HEK293 (cell line): ENCODE results near the gene ERP44.
"Not testable (repeated sequence)": the region's sequence is repeated elsewhere in the genome, so short reads cannot be mapped to it uniquely, and the experiment has no call there.

ENCODE experiments used
- CTCF ChIA-PET: fragments of 350-600 bp; formaldehyde crosslinking; extraction: SDS; loops from one replicate; lab custom pipeline; 2021; ENCODE audit warnings: antibody characterized with exemption; lab: Yijun Ruan, JAX
- POLR2A ChIA-PET: fragments of 300-600 bp; formaldehyde crosslinking; extraction: SDS; loops from one replicate; lab custom pipeline; 2020; ENCODE audit warnings: antibody characterized with exemption, inconsistent platforms; lab: Yijun Ruan, JAX
- H3K27ac ChIP-seq: fragments of 200-500 bp; sonication (Bioruptor generic); 2 replicates; pipeline ENCODE4 v1.5.1; 2014; ENCODE audit warnings: low read depth, low read length, control low read depth, inconsistent platforms; ENCODE audit errors: extremely low read depth
- H3K36me3 ChIP-seq, 2 experiments: fragments of 200-500 bp in 1 of 2; sonication (Bioruptor generic) in 1 of 2; 1 replicate in 1 of 2; 2 replicates in 1 of 2; pipeline ENCODE4 v1.5.1; 2014 to 2017; ENCODE audit warnings: inconsistent platforms in 2 of 2, low read length in 2 of 2; ENCODE audit not compliant: control insufficient read depth in 2 of 2, insufficient read depth in 1 of 2
- H3K4me1 ChIP-seq: fragments of 200-500 bp; sonication (Bioruptor generic); 2 replicates; pipeline ENCODE4 v1.5.1; 2014; ENCODE audit warnings: mild to moderate bottlenecking, low read length, inconsistent platforms; ENCODE audit not compliant: control insufficient read depth, insufficient read depth
- H3K4me3 ChIP-seq: 2 replicates; pipeline ENCODE4 v1.5.1; 2011; ENCODE audit warnings: low read depth, mild to moderate bottlenecking, control low read depth, low read length, moderate library complexity
- H3K9me3 ChIP-seq: fragments of 200-500 bp; sonication (Bioruptor generic); 2 replicates; pipeline ENCODE4 v1.5.1; 2014; ENCODE audit warnings: low read depth, low read length, inconsistent platforms; ENCODE audit not compliant: control insufficient read depth, insufficient read depth
- KLF9 ChIP-seq: fragments of 450-650 bp; formaldehyde crosslinking; IDR thresholded peaks from 2 replicates; pipeline ENCODE4 v1.5.1; 2016; ENCODE audit warnings: missing biosample characterization, missing genetic modification characterization, low read depth
- SETDB1 ChIP-seq: IDR thresholded peaks from one replicate; pipeline ENCODE4 v1.6.1; 2017; ENCODE audit warnings: mild to moderate bottlenecking, low read length, moderate library complexity, mixed read lengths; ENCODE audit not compliant: insufficient read length
- YY1 ChIP-seq: fragments of 450-650 bp; formaldehyde crosslinking; IDR thresholded peaks from 2 replicates; pipeline ENCODE4 v1.5.1; 2018; ENCODE audit warnings: missing biosample characterization, missing genetic modification characterization
- ZFP37 ChIP-seq: fragments of 450-650 bp; formaldehyde crosslinking; IDR thresholded peaks from 2 replicates; pipeline ENCODE4 v1.5.1; 2016; ENCODE audit warnings: missing biosample characterization, missing genetic modification characterization
- ZNF202 ChIP-seq: fragments of 450-650 bp; formaldehyde crosslinking; IDR thresholded peaks from 2 replicates; pipeline ENCODE4 v1.5.1; 2016; ENCODE audit warnings: missing biosample characterization, missing genetic modification characterization, borderline replicate concordance
- ZNF354C ChIP-seq: fragments of 450-650 bp; formaldehyde crosslinking; IDR thresholded peaks from 2 replicates; pipeline ENCODE4 v1.5.1; 2016; ENCODE audit warnings: missing biosample characterization, missing genetic modification characterization, low read depth, borderline replicate concordance
- ZNF529 ChIP-seq: fragments of 450-650 bp; formaldehyde crosslinking; IDR thresholded peaks from 2 replicates; pipeline ENCODE4 v1.5.1; 2017; ENCODE audit warnings: missing genetic modification characterization, missing biosample characterization; ENCODE audit not compliant: insufficient replicate concordance
- ZNF549 ChIP-seq: fragments of 450-650 bp; IDR thresholded peaks from 2 replicates; pipeline ENCODE4 v1.5.1; 2018; ENCODE audit warnings: missing biosample characterization, missing genetic modification characterization, mild to moderate bottlenecking, inconsistent platforms, moderate library complexity
- ZNF560 ChIP-seq: fragments of 450-650 bp; formaldehyde crosslinking; IDR thresholded peaks from 2 replicates; pipeline ENCODE4 v1.5.1; 2017; ENCODE audit warnings: missing biosample characterization, missing genetic modification characterization, borderline replicate concordance
- ZNF610 ChIP-seq: fragments of 450-650 bp; formaldehyde crosslinking; IDR thresholded peaks from 2 replicates; pipeline ENCODE4 v1.5.1; 2016; ENCODE audit warnings: missing biosample characterization, missing genetic modification characterization, borderline replicate concordance
- ZNF76 ChIP-seq: fragments of 450-650 bp; formaldehyde crosslinking; IDR thresholded peaks from 2 replicates; pipeline ENCODE4; 2016; ENCODE audit warnings: low read depth, missing biosample characterization, missing genetic modification characterization, borderline replicate concordance
- ZNF830 ChIP-seq: fragments of 450-650 bp; IDR thresholded peaks from 2 replicates; pipeline ENCODE4 v1.5.0; 2018; ENCODE audit warnings: missing biosample characterization, missing genetic modification characterization, low read depth, mild to moderate bottlenecking, moderate library complexity
- ZXDB ChIP-seq: fragments of 450-650 bp; formaldehyde crosslinking; IDR thresholded peaks from 2 replicates; pipeline ENCODE4 v1.5.1; 2016; ENCODE audit warnings: missing biosample characterization, missing genetic modification characterization
- TF ChIP-seq, protein P1 (sequence below): fragments of 450-650 bp; formaldehyde crosslinking; IDR thresholded peaks from 2 replicates; pipeline ENCODE4 v1.5.1; 2016; ENCODE audit warnings: missing biosample characterization, missing genetic modification characterization, borderline replicate concordance
- TF ChIP-seq, protein P2 (sequence below): fragments of 450-650 bp; formaldehyde crosslinking; IDR thresholded peaks from 2 replicates; pipeline ENCODE4 v1.5.1; 2016; ENCODE audit warnings: missing biosample characterization, missing genetic modification characterization
- TF ChIP-seq, protein P3 (sequence below): fragments of 450-650 bp; formaldehyde crosslinking; IDR thresholded peaks from 2 replicates; pipeline ENCODE4 v1.5.1; 2016; ENCODE audit warnings: missing biosample characterization, missing genetic modification characterization, low read depth
- TF ChIP-seq, protein P4 (sequence below): fragments of 450-650 bp; formaldehyde crosslinking; IDR thresholded peaks from 2 replicates; pipeline ENCODE4 v1.5.1; 2016; ENCODE audit warnings: missing biosample characterization, missing genetic modification characterization

Gene ERP44

DNA sequence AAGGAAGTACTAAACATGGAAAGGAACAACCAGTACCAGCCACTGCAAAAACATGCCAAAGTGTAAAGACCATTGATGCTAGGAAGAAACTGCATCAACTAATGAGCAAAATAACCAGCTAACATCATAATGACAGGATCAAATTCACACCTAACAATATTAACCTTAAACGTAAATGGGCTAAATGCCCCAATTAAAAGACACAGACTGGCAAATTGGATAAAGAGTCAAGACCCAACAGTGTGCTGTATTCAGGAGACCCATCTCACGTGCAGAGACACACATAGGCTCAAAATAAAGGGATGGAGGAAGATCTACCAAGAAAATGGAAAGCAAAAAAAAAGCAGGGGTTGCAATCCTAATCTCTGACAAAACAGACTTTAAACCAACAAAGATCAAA lies 108.3 kb downstream of the ERP44 start:
- POLR2A ChIA-PET, H3K9me3 ChIP-seq, H3K4me1 ChIP-seq, H3K4me3 ChIP-seq, H3K27ac ChIP-seq, H3K36me3 ChIP-seq, CTCF ChIA-PET: not testable (repeated sequence)
- TF ChIP-seq ZNF529 (tag by site-specific recombination) = peak; percentile 55

DNA sequence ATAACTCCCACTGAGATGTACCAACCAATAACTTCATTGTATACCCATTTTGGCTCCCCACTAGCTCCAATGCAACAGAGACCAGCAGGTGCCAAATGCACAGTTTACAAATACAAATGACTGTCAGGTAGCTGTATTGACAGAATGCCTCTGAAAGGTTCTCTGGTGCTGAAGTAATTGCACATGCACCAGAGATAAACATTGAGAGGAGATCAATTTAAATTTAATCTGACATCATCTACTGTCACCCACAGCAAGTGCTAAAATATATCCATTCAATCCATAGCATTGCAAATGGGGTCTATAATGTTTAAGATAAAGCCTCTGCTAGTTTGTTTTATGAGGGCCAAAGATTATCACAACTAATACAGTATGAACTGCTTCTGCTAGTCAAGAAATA lies 112.2 kb downstream of the ERP44 start:
- Histone ChIP-seq H3K4me1 (no peaks in the 10 kb centered on the region), H3K27ac (no peak overlapping the region), H3K9me3 (no peaks in the 10 kb centered on the region), H3K36me3 (peaks cover 0 to 15% of the 10 kb centered on the region in 2 experiments; a peak in 2 of 3 replicates), H3K4me3 (no peak overlapping the region)
- no peak for TF ChIP-seq ZFP37 (tag by site-specific recombination)
- no peak for TF ChIP-seq SETDB1
- no peak for TF ChIP-seq KLF9 (tag by site-specific recombination)
- TF ChIP-seq, protein P1, sequence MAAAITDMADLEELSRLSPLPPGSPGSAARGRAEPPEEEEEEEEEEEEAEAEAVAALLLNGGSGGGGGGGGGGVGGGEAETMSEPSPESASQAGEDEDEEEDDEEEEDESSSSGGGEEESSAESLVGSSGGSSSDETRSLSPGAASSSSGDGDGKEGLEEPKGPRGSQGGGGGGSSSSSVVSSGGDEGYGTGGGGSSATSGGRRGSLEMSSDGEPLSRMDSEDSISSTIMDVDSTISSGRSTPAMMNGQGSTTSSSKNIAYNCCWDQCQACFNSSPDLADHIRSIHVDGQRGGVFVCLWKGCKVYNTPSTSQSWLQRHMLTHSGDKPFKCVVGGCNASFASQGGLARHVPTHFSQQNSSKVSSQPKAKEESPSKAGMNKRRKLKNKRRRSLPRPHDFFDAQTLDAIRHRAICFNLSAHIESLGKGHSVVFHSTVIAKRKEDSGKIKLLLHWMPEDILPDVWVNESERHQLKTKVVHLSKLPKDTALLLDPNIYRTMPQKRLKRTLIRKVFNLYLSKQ (tag by site-specific recombination) = no peak
- no peak for TF ChIP-seq ZNF76 (tag by site-specific recombination)
- TF ChIP-seq ZNF202 (tag by site-specific recombination) = no peak
- TF ChIP-seq ZNF354C (tag by site-specific recombination) = no peak
- TF ChIP-seq YY1 = no peak
- TF ChIP-seq, protein P2, sequence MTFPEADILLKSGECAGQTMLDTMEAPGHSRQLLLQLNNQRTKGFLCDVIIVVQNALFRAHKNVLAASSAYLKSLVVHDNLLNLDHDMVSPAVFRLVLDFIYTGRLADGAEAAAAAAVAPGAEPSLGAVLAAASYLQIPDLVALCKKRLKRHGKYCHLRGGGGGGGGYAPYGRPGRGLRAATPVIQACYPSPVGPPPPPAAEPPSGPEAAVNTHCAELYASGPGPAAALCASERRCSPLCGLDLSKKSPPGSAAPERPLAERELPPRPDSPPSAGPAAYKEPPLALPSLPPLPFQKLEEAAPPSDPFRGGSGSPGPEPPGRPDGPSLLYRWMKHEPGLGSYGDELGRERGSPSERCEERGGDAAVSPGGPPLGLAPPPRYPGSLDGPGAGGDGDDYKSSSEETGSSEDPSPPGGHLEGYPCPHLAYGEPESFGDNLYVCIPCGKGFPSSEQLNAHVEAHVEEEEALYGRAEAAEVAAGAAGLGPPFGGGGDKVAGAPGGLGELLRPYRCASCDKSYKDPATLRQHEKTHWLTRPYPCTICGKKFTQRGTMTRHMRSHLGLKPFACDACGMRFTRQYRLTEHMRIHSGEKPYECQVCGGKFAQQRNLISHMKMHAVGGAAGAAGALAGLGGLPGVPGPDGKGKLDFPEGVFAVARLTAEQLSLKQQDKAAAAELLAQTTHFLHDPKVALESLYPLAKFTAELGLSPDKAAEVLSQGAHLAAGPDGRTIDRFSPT (tag by site-specific recombination) = no peak
- TF ChIP-seq ZXDB (tag by site-specific recombination) = no peak
- no peak for TF ChIP-seq ZNF610 (tag by site-specific recombination)
- TF ChIP-seq ZNF830 (tag by site-specific recombination) = no peak
- no peak for TF ChIP-seq ZNF549
- TF ChIP-seq, protein P3, sequence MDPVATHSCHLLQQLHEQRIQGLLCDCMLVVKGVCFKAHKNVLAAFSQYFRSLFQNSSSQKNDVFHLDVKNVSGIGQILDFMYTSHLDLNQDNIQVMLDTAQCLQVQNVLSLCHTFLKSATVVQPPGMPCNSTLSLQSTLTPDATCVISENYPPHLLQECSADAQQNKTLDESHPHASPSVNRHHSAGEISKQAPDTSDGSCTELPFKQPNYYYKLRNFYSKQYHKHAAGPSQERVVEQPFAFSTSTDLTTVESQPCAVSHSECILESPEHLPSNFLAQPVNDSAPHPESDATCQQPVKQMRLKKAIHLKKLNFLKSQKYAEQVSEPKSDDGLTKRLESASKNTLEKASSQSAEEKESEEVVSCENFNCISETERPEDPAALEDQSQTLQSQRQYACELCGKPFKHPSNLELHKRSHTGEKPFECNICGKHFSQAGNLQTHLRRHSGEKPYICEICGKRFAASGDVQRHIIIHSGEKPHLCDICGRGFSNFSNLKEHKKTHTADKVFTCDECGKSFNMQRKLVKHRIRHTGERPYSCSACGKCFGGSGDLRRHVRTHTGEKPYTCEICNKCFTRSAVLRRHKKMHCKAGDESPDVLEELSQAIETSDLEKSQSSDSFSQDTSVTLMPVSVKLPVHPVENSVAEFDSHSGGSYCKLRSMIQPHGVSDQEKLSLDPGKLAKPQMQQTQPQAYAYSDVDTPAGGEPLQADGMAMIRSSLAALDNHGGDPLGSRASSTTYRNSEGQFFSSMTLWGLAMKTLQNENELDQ (tag by site-specific recombination) = no peak
- TF ChIP-seq, protein P4, sequence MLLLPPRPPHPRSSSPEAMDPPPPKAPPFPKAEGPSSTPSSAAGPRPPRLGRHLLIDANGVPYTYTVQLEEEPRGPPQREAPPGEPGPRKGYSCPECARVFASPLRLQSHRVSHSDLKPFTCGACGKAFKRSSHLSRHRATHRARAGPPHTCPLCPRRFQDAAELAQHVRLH = no peak
- TF ChIP-seq ZNF560 (tag by site-specific recombination) = no peak
- POLR2A ChIA-PET = no interaction called here
- CTCF ChIA-PET = no interaction called here
